NCI-H510A (cell line): Measurements from ENCODE around the gene SFXN4.
"Not testable (repeated sequence)": the region's sequence is repeated elsewhere in the genome, so short reads cannot be mapped to it uniquely, and the experiment has no call there.

Experiments used
- DNase-seq: peaks from one replicate; lab custom pipeline; 2025; lab: John Stamatoyannopoulos, UW

The SFXN4 gene

DNA sequence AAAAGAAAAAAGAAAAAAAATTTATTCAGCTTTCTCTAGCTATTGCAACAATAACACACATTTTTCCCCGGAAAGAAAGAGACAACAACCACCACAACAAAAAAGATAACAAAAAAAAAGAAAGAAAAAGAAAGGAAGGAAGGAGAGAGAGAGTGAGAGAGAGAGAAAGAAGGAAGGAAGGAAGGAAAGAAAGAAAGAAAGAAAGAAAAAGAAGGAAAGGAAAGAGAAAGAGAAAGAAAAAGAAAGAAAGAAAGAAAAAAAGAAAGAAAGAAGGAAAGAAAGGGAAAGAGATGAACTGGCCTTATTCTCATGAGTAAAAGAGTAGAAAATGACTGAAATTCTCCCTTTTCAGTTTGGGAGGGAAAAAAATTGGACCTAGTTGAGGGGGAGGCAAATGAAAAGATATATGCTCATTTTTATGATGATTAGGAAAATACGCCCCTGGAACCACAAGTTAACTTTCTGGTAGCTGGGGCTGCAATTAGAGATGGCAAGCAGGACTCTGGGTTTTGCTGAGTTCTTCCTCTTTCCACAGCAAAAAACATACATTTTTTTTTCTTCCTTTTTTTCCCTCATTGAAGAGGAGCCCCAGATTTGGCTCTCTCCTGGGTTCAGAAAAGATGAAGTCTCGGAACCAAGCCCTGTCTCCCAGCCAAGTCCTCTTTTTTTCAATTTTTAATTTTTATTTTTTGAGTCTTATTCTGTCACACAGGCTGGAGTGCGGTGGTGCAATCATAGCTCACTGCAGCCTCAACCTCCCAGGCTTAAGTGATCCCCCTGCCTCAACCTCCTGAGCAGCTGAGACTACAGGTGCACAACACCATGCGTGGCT lies 25.7 kb upstream of the SFXN4 start:
- no peak for DNase-seq

DNA sequence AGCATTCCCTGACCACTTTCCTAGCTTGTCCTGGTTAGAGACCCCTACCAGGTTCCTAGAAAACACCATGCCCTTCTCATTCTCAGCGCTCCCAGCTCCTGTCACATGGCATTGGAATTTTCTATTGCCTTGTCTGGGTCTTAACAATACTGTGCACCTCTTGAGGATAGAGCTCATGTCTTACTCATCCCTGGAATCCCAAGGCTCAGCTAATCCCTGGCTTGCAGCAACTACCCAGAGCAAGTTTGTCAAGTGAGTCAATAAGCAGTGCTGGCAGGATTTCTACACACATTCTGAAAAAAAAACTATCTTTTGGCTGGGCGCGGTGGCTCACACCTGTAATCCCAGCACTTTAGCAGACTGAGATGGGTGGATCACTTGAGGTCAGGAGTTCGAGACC lies 24.8 kb upstream of the SFXN4 start:
- no peak for DNase-seq

DNA sequence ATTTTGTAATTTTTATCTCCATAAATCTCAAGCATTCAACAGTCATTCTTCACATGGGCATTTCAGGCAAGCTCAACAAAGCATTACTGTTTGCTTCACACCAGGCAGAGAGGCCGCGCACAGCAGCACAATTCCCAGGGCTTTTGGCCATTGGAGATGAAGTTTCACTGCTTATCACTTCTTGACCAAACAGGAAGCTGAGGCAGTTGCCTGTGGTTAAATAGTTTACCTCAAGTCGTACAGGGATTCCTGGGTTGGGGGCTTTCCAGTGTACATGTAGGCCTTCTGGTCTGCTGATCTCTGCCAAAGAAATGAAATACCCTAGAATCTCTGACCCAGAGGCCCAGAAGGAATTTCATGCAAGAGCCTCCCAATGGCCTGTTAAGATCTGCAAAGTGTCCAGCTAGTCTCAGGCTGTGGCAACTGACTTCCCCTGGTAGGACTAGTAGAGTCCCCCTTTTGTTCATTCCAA lies 24.3 kb upstream of the SFXN4 start:
- no peak for DNase-seq

DNA sequence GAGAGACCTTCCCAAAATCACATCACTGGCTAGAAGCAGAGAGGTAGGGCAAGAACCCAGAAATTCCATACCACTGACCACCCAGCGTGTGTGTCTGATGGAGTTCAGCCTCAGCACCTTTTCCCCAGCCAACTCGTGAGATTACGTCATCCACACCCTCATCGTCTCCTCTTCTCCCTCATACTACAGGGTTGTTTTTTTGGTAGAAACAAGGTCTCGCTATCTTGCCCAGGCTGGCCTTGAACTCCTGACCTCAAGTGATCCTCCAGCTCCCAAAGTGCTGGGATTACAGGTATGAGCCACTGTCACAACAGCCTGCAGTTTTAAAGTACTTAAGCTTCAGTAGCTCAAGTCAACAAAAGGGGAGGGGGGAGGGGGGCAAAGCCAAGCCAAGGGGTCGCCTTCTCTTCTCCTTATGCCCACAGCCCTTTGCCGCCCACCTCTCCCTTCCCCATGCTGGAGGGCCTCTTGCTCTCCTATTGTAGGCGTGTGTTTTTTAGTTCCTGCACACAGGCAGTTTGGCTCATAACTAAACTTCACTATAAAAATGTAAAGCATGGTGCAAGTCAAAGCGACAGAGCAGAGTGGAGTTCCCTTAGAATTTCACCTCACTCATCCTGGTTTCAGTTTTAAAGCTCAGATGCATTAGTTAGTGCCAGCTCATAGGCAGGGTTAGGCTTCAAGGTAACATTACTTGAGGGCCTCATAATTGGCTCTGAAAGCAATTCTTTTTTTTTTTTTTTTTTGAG lies 18.3 kb upstream of the SFXN4 start:
- DNase-seq: no peak

DNA sequence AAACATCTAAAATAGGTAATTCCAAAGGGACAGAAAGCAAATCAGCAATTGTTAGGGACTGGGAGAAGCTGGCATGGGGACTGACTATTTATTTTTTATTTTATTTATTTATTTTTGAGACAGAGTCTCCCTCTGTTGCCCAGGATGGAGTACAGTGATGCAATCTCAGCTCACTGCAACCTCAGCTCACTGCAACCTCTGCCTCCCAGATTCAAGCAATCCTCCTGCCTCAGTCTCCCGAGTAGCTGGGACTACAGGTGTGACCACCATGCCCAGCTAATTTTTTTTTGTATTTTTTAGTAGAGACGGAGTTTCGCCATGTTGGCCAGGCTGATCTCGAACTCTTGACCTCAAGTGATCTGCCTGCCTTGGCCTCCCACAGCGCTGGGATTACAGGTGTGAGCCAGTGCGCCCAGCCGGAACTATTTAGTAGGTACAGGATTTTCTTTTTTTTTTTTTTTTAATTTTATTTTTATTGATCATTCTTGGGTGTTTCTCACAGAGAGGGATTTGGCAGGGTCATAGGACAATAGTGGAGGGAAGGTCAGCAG lies 15.4 kb upstream of the SFXN4 start:
- not testable (repeated sequence) for DNase-seq

DNA sequence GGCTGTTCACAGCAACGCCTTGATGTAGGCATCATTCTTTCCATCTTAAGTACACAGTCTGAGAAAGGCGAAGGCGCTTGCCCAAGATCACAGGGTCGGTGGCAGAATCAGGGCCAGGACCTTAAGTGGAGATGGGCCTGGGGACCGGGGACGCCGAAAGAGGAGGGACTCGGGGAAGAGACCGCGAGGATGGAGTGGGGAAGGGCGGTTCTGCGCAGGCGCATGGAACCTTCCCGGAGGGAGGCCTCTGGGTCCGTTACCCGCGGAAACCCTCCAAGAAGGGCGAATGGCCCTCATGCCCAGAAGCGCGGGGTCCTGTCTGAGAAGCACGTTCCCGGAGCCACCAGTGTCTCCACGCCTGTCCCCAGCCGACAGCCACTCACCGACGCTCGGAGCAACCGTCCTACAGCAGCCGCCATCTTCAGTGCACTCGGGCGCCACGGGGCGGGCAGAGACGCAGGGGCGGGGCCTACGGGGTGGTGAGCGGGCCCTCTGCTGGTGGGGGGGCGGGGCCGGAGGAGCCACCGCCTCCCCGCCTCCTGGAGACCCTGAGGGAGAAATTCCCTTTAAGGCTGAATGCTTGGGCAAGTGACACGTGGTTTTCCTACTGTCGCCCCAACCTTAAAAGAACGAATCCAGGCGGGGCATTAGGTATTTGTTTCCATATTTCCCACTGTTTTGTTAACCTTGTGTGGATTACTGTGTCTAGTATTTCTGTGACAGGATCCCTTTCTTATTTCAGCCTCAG lies 13.0 kb upstream of the SFXN4 start, which contains the start of gene PRDX3:
TSS of gene PRDX3 (minus strand) at position 441 of the 748 bp plus-strand sequence. CDS start at position 419, 22 bp downstream.
- DNase-seq: peak; percentile 89

DNA sequence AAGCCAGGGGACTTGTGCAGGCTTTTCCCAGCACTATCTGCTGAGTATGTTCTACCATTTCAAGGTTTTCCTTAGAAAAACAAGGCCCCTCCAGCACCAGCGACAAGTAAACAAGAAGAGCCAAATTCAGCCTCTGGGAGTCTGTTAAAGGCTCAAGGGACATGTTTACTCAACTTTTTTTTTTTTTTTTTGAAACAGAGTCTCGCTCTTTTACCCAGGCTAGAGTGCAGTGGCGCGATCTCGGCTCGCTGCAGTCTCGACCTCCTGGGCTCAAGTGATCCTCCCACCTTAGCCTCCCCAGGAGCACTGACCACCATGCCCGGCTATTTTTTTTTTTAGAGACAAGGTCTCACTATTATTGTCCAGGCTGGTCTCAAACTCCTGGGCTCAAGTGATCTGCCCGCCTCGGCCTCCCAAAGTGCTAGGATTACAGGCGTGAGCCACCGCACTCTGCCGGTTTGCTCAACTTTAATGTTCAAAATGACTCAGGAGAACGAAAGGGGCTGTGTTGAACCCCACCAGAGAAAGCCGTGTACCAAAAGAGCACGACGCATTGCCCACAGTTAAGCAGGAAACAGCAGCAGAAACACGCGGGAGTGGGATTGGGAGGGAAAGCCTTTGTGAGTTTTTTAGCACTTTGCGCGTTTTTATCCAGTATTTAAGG lies 12.3 kb upstream of the SFXN4 start:
- no peak for DNase-seq

DNA sequence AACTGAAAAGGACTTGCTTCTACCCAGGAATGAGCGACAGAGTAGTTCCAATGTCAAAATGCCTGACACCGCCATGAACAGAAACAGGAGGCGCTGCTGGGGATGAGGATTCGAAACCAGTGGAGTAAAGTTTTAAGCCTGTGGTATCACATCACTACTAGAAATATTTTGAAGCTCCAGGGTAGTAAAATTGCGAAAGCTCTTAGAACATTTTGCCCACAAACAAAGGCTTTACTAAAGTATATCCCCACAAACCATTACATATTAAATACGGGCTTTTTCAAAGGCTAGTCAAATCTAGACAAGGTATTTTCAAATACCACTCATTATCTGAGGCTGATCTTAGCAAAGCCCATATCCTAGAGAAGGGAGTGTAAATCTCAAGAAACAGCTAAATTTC lies 10.7 kb upstream of the SFXN4 start:
- DNase-seq: no peak

DNA sequence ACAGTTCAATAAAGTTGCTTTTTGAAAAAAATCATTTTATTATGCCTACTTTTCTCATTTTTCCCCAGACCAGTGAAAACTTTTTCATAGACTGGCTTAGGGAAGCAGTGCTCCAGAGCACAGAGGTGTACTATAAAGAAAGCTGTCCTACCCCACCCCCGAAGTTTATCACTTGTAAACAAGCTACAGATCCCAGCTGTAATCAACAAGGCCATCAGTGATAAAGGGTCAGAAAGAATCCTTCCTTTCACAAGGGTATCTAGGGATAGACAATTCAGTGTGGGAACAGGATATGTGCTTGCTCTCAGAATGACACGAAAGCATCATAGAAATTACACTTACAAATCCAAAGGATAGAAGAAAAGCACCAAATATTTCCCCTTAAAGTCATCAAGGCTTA lies 8.6 kb upstream of the SFXN4 start:
- DNase-seq: no peak

DNA sequence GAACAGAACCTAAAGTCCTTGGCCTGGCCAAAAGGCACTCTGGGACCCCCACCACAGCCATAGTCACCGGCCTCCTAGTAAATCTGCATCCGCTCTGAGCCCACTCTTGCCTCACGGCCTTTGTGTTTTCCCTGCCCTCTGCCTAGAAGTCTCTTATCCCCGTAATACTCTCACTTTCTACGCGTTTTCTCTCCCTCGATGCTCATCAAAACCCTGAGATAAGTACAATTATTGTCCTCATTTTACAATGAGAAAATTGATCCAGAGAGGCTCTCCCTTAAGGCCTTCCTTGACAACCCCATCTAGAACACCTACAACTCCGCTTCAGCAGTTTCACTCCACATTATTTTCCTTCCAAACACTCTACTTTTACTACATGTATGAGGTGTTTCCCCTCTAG lies 1.5 kb upstream of the SFXN4 start:
- no peak for DNase-seq

DNA sequence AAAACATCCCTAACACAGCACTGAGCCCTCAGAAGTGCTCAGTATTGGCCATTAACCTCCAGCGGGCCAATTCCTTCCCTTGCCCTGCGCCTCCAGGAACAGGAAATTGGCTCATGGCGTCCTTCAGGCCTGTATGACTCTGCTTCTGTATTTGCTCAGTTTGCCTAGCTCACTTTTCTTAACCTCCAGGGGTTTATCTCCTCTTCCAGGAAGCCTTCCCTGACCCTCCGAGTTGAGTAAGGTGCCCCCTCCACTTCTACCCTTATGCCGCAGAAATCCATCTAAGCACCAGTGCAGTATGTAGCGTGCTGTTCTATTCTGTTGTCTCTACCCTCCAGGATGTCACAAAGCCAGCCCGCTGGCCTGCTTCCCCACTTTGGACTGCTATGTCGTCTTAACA lies 1.1 kb upstream of the SFXN4 start:
- no peak for DNase-seq

DNA sequence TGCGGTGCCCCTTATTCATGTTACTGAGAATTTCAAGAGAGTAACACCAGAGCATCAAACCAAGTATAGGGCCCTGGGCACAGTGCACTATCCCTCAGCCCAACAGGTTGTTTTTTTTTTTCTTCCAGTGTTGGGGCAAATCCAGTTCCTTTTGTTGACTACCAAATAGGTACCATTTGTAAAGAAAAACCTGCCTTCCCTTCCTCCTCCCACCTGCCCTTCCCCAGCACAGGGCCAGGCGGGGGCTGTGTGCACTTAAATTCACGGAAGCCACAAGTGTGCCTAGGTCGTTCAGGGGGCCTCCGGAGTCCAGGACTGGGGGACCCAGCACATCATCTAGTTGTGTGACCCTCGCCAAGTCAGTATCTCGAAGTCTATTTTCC lies 595 bp upstream of the SFXN4 start:
- DNase-seq: no peak

DNA sequence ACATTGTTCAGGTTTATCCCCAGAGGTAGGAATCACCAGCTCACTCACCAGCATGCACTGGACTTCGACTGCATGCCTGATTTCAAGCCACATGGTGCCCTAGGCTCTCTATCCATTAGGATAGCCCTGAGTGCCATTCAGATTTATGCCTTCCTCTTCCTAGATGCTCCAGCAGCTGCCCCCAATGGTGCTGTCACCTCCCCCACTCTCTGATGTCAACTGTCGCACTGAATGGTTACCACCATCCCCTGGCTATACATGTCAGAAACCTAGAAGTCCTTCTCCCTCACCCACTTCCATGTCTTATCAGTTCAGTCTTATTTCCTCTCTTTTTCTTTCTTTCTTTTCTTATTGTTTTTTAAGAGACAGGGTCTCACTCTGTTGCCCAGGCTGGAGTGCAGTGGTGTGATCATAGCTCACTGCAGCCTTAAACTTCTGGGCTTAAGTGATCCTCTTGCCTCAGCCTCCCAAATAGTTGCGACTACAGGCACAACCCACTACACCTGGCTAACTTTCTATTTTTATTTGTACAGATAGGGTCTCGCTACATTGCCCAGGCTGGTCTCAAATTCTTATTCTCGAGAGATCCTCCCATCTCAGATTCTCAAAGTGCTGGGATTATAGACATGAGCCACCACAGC lies 2.9 kb downstream of the SFXN4 start:
- no peak for DNase-seq

DNA sequence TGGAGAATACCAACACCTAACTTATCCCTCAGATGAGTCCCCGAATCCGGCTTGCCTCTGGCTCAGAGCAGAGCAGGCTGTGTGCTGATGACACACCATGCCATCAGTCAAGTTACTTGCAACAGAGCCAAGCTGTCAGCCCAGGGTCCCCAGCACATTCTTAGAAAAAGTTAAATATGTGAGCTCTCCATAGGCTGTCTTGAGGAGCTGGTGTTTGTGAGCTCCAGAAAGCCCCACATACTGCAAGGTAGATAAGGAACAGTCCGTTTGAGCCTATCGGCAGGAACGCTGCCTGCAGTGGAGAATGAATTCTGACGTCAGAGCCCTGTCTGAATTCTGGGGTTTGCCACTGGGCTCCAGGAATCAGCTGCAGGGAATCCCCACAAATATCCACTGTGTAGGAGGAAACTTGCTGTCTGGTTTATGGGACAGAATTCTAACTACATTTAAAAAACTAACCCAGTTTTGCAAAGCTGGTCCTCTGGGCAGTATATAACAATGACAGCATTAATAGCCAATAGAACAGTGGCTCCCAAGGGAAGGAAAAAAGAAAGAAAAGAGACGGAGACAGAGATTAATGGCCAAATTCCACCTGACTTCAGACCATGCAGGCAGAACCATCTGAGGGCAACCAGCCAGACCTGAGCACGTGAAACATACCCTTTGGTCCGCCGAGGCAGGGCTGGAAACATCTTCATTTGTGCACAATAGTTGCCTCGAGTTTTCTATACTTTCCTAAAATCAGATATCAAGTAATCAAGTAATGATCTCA lies 3.6 kb downstream of the SFXN4 start:
- DNase-seq: no peak

DNA sequence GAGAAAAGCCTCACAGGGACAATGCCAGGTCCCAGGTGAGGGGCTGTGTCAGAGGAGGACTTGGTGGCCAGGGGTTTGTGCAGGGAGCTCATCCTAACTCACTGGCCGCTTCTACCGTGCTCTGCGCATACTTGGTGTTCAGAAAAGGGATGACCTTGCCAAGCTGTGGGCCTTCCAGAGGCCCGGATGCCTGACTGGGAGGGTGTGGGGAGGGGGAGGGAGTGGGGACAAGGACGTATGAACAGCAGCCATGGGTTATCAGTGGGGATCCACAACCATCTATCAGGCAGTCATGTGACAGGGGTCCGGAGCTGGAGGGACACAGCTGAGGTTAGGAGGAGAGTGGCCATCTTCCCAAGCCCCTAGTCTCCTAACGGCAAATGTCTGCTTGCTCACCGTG lies 6.2 kb downstream of the SFXN4 start:
- DNase-seq: no peak

DNA sequence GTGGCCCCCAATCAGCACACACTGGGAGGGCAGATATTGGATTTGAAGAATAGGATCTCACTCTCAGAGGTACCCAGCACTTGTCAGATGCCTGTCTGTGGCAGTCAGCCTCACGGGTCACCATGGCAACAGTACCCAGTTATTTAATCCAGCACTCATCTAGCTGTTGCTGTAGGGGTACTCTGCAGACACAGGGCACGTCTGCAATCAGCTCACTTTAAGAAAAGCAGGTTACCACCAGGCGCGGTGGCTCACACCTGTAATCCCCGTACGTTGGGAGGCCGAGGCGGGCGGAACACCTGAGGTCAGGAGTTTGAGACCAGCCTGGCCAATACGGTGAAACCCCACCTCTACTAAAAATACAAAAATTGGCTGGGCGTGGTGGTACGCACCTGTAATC lies 11.9 kb downstream of the SFXN4 start:
- DNase-seq: no peak

DNA sequence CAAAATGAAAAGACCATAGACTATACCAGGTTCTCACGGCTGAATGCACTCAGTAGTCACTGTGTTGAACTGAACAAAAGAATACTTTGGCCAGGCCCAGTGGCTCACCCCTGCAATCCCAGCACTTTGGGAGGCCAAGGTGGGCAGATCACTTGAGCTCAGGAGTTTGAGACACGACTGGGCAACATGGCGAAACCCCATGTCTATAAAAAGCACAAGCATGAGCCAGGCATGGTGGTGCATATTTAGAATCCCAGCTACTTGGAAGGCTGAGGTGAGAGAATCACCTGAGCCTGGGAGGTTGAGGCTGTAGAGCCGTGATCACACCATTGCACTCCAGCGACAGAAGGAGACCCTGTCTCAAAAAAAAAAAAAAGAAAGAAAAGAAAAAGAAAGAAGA lies 12.5 kb downstream of the SFXN4 start:
- no peak for DNase-seq

DNA sequence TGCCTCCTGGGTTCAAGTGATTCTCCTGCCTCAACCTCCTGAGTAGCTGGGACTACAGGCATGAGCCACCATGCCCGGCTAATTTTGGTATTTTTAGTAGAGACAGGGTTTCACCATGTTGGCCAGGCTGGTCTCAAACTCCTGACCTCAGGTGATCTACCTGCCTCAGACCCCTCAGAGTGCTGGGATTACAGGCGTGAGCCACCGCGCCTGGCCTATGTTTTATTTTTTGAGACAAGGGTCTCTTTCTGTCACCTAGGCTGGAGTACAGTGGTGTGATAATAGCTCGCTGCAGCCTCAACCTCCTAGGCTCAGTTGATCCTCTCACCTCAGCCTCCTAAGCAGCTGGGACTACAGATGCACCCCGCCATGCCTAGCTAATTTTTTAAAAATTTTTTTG lies 13.9 kb downstream of the SFXN4 start:
- not testable (repeated sequence) for DNase-seq

DNA sequence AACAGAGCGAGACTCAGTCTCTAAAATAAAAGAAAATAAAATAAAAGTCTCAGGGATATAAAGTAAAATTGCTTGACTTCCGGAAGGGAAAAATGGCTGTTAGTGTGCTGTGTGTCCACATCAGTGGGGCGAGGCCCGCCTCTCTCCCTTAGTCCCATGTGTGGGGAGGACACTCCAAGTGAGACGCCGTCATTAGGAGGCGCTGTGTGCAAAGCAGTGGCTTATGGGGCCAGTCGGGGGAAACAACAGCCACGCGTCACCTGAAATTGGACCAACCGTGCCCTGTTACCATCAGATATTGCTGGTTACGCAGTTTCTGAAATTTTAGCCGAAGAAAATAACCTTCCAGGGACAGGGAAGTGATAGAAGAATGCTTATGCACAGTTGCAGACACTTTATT lies 15.8 kb downstream of the SFXN4 start:
- DNase-seq: no peak

DNA sequence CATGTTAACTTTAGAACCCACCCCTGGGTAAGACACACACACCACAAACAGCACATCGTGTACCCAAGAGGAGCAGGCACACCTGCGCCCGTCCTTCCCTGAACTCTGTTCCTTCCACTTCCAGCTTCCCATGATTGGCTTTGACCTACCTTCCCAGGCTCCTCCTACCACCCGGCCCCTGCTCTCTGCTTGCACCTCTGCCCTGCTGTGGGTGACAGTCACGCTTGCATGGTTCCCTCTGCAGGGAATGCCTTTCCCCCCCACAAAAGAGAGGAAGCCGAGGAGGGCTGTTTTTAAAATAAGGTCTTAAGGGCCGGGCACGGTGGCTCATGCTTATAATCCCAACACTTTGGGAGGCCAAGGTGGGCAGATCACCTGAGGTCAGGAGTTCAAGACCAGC lies 16.4 kb downstream of the SFXN4 start:
- DNase-seq: no peak
